Inflammatory macrophage treated with lipopolysaccharide for 1 hour (primary cell): ENCODE measurements around the gene TOP3A.
A peak's percentile ranks its signal among the peaks of the same experiment; 100 is the strongest.

ENCODE experiments used
- DNase-seq, 2 donors: peaks; one replicate each; pipeline ENCODE4 v3.0.0-alpha.2; 2020 to 2022

TOP3A gene

GRCh38 chr17:18253187-18253884 is 61.5 kb downstream of the TOP3A start:
- DNase-seq, result no peak

DNA sequence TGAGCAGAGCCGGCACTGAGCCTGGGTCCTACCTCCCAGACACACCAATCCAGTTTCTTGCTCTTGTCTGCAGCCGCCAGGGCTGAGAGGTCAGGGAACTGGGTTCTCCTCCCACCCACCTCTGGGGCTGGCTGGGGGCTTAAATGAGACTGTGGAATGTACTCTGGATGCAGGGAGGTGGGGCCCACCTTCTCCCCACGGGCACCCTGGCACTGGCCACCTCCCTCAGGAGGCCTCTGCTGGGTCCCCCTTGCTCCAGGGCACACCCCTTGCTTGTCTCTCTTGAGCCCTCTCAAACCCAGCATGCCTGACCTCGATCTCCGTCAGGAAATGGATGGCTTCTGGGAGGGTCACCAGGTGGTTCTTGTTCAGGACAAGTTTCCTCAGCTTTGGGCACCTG is 62.6 kb downstream of the TOP3A start:
- no peak for DNase-seq

DNA sequence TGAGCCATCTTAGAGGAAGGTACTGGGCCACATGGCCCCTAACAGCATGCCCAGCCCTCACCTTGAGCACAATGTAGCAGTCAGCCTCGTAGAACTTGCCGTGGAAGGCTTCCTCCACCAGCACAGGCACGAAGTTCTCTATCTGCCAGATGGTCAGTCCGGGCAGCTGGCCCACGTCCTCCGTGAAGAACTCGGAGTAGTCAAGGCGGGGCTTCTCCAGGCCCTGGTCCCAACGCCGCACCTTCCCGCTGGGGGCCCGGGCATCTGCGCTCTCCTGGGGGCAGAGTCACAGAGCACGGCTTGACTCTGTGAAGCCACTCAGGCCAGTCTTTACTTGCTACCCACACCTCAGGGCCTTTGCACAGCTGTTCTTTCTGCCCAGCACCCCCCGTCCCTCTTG is 63.6 kb downstream of the TOP3A start:
- DNase-seq, result no peak

GRCh38 chr17:18250708-18251107 is 64.1 kb downstream of the TOP3A start:
- no peak for DNase-seq

GRCh38 chr17:18250259-18250658 is 64.5 kb downstream of the TOP3A start:
- DNase-seq, result no peak

DNA sequence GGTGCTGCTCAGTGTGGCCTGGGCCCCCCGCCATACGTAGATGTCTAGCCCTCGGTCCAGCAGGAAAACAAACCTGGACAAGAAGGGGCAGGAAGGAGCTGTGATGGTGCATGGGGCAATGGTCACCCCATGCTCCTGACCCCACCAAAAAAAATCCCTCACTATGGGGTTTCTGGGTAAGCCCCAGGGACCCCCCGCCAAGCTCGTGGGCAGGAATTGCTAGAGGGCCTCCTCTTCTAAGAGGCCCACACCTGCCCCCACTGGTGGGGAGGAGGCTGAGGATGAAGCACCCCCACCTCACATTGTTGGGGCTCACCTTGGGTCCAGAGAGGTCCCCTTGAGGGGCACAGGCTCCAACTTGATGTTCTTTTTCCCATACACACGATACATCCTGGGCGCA is 66.0 kb downstream of the TOP3A start:
- no peak for DNase-seq

GRCh38 chr17:18248300-18248731 is 66.5 kb downstream of the TOP3A start:
- peak in 1 of 2 donors; percentile 74 for DNase-seq

DNA sequence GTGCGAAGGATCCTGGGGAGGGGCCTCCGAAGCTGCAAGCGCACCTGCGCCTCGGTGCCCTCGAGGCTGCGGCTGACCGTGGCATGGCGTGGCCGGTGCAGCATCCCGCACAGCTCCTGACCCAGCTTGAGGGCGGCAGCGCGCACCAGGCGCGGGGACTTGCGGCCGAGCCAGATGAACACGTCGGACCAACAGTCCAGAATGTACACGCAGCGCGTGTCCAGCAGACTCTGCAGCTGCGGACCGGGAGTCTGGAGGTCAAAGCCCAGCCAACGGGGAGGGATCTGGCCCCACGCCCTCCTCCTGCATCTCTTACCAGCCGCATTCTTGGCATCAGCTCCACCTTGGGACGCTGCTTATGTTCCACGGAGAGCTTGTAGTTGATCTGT is 67.2 kb downstream of the TOP3A start:
- no peak for DNase-seq

DNA sequence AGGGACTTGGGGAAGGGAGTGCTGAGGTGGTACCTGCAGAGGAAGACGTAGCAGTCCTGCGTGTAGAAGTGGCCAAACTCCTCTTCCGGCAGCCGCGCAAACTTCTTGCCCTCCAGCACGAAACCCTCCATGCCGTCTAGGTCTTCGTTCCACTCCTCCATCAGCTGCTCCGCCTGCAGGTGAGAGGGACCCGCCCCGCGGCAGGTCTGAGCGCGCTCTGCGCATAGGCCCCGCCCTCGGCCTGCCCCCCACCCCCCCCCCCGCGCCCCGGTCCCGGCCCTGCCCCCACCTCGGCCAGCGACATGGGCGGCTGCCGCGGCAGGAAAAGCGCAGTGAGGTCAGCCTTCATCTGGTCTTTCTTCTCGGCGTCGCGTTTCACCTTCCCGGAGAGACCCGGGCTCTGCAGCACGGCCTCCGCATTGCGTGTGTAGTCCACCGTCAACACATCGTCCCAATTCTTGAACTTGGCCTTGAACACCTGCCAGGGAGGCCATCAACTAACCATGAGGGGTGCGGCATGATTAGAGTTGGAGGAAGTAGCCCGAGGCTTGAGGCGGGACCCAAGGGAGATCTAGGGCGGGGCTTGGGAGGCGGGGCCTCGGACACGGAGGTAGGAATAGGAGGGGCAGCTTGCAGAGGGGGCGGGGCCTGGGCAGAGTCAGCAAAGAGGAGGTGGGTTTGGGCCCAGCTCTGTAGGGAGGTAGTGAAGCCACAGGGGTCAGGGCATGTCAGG is 67.7 kb downstream of the TOP3A start:
- DNase-seq, result peak in 1 of 2 donors; percentile 64

GRCh38 chr17:18246109-18246725 is 68.6 kb downstream of the TOP3A start:
- DNase-seq, result no peak

- DNase-seq, result no peak
These were observed 69.6 kb downstream of the TOP3A start for GRCh38 chr17:18245038-18245776.

DNA sequence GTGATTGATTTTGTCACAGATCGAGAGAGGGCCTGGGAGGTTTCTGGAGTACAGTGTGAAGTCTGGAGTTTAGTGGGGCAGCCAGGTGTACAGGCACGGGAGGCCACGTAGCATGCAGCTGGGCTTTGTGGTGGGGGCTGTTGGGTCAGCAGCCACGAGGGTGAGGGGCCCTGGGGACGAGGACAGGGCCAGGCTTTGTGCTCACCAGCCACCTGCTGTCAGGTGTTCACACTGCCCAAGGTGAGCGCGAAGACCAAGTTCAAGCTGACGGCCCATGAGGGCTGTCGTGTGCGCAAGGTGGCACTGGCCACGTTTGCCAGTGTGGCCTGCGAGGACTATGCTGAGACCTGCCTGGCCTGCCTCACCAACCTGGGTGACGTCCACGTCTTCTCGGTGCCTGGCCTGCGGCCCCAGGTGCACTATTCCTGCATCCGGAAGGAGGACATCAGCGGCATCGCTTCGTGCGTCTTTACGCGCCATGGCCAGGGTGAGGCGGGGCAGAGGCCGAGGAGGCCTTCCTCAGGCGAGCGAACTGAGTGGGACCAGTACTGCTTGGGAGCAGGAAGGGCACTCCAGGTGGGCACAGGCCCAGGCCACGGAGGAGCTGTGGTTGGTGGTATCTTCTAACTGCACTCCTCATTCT is 73.4 kb downstream of the TOP3A start:
- no peak for DNase-seq

DNA sequence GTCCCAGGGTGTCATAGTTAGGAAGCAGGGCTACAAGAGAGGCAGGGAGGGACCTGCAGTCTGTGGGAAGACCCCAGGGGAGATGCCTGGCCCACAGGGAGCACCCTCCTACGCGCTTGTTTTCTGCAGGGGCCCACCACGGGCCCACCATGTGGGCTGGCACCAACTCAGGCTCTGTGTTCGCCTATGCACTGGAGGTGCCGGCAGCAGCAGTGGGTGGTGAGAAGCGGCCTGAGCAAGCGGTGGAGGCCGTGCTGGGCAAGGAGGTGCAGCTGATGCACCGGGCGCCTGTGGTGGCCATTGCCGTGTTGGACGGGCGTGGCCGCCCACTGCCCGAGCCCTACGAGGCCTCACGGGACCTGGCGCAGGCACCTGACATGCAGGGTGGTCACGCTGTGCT is 74.3 kb downstream of the TOP3A start:
- no peak for DNase-seq

- no peak for DNase-seq
These were observed 76.5 kb downstream of the TOP3A start for GRCh38 chr17:18238299-18238698.

DNA sequence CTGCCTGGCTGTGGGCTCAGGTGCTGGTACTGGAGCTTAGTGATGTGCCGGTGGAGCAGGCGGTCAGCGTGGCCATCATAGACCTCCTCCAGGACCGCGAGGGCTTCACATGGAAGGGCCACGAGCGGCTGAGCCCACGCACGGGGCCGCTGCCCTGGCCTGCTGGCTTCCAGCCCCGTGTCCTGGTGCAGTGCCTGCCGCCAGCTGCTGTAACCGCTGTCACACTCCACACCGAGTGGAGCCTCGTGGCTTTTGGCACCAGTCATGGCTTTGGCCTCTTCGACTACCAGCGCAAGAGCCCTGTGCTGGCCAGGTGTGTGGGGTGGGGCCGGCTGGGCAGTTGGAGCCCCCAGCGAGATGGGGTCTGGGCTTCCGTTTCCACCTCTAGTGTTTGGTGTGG is 77.3 kb downstream of the TOP3A start:
- DNase-seq, result no peak

GRCh38 chr17:18236494-18236893 is 78.3 kb downstream of the TOP3A start:
- no peak for DNase-seq

DNA sequence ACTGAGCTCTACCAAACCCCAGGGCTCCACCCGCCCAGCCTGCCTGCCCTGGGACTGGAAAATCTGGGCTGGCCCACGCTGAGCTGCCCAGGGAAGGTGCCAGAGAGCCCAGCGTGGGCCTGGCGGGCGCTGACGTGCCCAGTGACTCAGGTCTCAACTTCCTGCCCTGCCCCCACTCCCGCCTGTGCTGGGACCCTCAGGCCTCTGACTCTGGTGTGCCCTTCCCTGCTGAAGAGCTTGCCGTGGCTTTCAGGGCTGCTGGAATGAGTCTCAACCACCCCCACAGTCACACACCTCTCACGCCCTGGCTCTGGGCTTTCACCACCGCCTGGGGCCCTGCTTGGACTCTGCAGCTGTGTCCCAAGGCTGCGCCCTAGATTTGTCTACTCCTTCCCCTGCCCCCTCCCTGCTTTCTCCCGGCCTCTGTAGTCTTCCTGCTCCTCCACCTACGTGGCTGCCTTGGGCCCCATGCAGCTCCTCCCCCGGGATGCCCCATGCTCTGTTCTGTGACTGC is 79.0 kb downstream of the TOP3A start:
- peak in 1 of 2 donors; percentile 48 for DNase-seq

DNA sequence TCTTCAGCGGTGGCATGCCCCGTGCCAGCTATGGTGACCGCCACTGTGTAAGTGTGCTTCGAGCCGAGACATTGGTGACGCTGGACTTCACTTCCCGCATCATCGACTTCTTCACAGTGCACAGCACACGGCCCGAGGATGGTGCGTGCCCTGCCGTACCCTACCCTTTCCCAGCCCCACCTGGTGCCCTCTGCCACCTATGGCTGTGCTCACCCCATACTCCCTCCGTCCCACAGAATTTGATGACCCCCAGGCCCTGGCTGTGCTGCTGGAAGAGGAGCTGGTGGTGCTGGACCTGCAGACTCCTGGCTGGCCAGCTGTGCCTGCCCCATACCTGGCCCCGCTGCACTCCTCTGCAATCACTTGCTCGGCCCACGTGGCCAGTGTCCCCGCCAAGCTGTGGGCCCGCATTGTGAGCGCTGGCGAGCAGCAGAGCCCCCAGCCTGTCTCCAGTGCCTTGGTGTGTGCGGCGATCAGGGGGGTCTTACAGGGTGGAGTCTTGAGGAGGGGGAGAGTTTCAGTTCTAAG is 79.9 kb downstream of the TOP3A start:
- DNase-seq, result no peak

GRCh38 chr17:18233803-18234518 is 80.8 kb downstream of the TOP3A start:
- DNase-seq, result no peak

DNA sequence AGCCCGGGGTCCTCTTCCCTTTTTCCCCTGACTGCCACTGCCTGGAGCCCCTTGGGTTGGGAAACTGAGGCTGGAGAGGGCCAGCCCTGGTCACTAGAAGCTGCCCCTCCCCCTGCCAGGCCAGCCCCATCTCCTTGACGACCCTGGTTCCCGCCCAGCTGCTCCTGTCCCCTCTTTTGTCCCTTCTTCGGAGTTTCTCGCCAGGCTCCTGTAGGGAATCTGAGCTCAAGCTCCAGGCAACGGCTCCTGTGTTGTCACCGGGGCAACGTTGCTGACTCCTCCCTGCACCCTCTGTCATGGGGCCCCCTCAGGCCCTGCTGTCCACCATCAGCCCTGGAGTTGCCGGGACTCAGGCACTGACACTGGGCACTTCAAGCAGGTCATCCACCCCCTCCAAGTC is 83.6 kb downstream of the TOP3A start:
- DNase-seq, result no peak

DNA sequence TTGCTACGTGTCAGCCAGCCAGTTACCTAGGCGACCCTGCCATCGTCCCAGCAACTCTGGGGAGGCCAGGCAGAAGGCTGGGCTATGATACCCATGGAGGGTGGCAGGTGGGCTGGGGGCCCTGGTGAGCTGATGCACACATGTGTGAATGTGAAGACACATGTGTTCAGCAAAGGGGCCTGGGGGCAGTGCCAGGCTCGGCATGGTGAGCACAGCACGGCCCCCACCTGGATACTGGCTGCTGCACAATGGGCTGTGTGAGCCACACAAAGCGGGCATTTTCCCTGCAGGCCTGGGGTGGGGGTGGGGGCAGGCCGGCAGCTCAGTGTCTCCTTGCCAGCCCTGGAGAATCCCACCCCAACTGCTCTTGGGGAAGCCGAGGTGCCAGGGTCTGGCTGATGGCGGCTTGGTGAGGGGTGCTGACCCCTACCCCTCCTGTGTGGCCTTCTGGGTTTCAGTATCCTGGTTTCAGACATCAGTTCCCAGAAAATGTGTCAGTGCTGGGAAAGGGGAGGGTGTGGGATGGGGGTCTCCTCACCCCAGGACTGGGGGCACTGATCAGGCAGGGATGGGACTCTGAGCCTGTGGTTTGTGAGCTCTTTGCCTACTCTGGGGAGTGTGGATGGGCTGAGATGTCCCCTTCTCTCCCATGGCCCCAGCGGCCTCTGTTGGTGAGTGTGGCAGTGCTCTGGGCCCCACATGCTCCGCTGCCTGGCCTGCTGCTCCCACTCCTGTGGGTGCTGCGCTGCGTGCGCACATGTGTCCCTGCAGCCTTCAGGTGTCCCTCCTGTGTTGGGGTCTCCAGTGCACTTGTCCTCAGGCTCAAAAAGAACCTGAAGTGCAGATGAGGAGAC is 84.3 kb downstream of the TOP3A start:
- no peak for DNase-seq
